ENCODE data around the gene GFRA4. TPM values are rescaled to one million over a fixed set of nuclear protein-coding genes. Genes with fewer than 3 reads are reported as not detected.

GFRA4 gene
- total RNA-seq, 1 experiment from 2014 or later = not detected

DNA sequence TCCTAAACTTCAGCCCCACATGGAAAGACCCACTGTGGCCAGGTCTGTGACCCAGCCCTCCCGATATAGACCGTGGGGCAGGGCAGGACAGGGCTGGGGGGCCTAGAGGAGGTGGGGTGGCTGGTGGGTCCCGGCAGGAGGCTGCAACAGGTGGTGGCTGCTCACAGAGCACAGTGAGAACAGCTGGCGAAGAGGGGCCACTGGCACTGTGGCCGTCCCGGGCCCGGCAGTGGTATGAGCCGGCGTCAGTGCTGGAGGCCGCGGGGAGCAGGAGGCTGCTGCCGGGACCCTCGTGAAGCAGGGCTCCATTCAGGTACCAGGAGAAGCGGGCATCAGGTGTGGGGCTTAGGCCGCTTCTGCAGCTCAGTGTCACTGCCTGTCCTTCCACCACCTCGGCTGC, 35.8 kb upstream of the GFRA4 start:
- DNase-seq = no peak
- Histone ChIP-seq H2AFZ (no peak overlapping the region), H3F3A (ENCODE audit: insufficient read depth, low read depth) (no peaks in the 10 kb centered on the region), H3K36me3 (ENCODE audit: low read depth) (no peaks in the 10 kb centered on the region), H3K4me3 (no peak overlapping the region), H3K4me2 (no peak overlapping the region), H3K27me3 (ENCODE audit: insufficient read depth, low read depth) (peaks cover 18% of the 10 kb centered on the region; the same call in 1 of the 2 replicates), H4K20me1 (ENCODE audit: insufficient read depth) (no peaks in the 10 kb centered on the region), H3K9me3 (ENCODE audit: insufficient read depth, low read depth) (peaks cover 4% of the 10 kb centered on the region; the same call in 1 of the 2 replicates), H3K4me1 (replicated peaks; ENCODE audit: insufficient read depth) (no peaks in the 10 kb centered on the region), H3K9me2 (ENCODE audit: insufficient read depth) (no peaks in the 10 kb centered on the region), H3K27ac (no peak overlapping the region), H3K79me2 (ENCODE audit: low read depth) (no peaks in the 10 kb centered on the region)
- ChIA-PET POLR2A (ENCODE audit: unreplicated experiment) (interaction anchor here (0.6 kb wide), 1 partner anchor 15 kb away, joined by 3 read pairs; no protein-coding TSS in a partner anchor), CTCF (no interaction called here)
- intact Hi-C loops (cut with micrococcal nuclease; ENCODE audit: unreplicated experiment) = no loop called here
- TF ChIP-seq CTCF (conservative IDR thresholded peaks at IDR 0.05) = no peak
- TF ChIP-seq EZH2 (IDR thresholded peaks at IDR 0.05; ENCODE audit: low read depth) = no peak
- no TSS peak for BruUV-seq (replicated peaks)

DNA sequence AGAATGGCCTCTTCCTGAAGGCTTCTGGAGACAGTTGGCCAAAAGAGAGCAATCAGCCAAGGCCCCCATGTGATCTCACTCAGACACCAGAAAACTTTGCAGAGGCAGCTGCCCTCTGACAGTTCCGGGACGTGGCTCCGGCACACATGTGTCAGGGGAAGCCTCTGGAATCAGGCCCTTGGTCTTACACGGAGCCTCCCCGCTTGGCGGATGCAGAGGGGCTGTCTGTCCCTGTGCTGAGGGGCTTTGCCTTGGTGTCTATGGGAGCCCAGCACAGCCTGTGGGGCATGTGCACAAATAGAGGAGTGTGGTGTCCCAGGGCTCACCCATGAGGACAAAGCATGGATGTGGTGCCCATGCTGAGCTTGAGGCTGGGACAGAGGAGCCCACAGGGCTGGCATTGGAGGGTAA, 35.4 kb upstream of the GFRA4 start:
- no peak for TF ChIP-seq CTCF (conservative IDR thresholded peaks at IDR 0.05)
- no peak for TF ChIP-seq EZH2 (IDR thresholded peaks at IDR 0.05; ENCODE audit: low read depth)
- Histone ChIP-seq H3F3A (ENCODE audit: insufficient read depth, low read depth) (no peaks in the 10 kb centered on the region), H2AFZ (no peak overlapping the region), H3K79me2 (ENCODE audit: low read depth) (no peaks in the 10 kb centered on the region), H4K20me1 (ENCODE audit: insufficient read depth) (no peaks in the 10 kb centered on the region), H3K4me1 (replicated peaks; ENCODE audit: insufficient read depth) (no peaks in the 10 kb centered on the region), H3K36me3 (ENCODE audit: low read depth) (no peaks in the 10 kb centered on the region), H3K27me3 (ENCODE audit: insufficient read depth, low read depth) (peaks cover 18% of the 10 kb centered on the region; the same call in 1 of the 2 replicates), H3K27ac (no peak overlapping the region), H3K4me2 (no peak overlapping the region), H3K9me3 (ENCODE audit: insufficient read depth, low read depth) (peaks cover 4% of the 10 kb centered on the region; the same call in 1 of the 2 replicates), H3K4me3 (no peak overlapping the region), H3K9me2 (ENCODE audit: insufficient read depth) (no peaks in the 10 kb centered on the region)
- ChIA-PET CTCF (no interaction called here), POLR2A (ENCODE audit: unreplicated experiment) (no interaction called here)
- no TSS peak for BruUV-seq (replicated peaks)
- intact Hi-C loops (cut with micrococcal nuclease; ENCODE audit: unreplicated experiment) = no loop called here
- DNase-seq = no peak

GRCh38 chr20:3697588-3698305, 34.5 kb upstream of the GFRA4 start:
- Histone ChIP-seq H3K9me3 (ENCODE audit: insufficient read depth, low read depth) (peaks cover 4% of the 10 kb centered on the region; the same call in 1 of the 2 replicates), H4K20me1 (ENCODE audit: insufficient read depth) (no peaks in the 10 kb centered on the region), H3K79me2 (ENCODE audit: low read depth) (no peaks in the 10 kb centered on the region), H3K4me2 (no peak overlapping the region), H3K4me3 (no peak overlapping the region), H3K27ac (no peak overlapping the region), H3K4me1 (replicated peaks; ENCODE audit: insufficient read depth) (no peaks in the 10 kb centered on the region), H3K9me2 (ENCODE audit: insufficient read depth) (no peaks in the 10 kb centered on the region), H3F3A (ENCODE audit: insufficient read depth, low read depth) (no peaks in the 10 kb centered on the region), H2AFZ (no peak overlapping the region), H3K27me3 (ENCODE audit: insufficient read depth, low read depth) (peaks cover 18% of the 10 kb centered on the region; the same call in 1 of the 2 replicates), H3K36me3 (ENCODE audit: low read depth) (no peaks in the 10 kb centered on the region)
- POLR2A ChIA-PET (ENCODE audit: unreplicated experiment) = interaction anchor here (0.6 kb wide), 1 partner anchor 232 kb away, joined by 3 read pairs; no protein-coding TSS in a partner anchor
- TF ChIP-seq EZH2 (IDR thresholded peaks at IDR 0.05; ENCODE audit: low read depth) (no peak), CTCF (conservative IDR thresholded peaks at IDR 0.05) (no peak)
- BruUV-seq (replicated peaks) = no TSS peak
- intact Hi-C loops (cut with micrococcal nuclease; ENCODE audit: unreplicated experiment) = no loop called here
- CTCF ChIA-PET = interaction anchor here (0.6 to 1.0 kb wide), 2 partner anchors 13 to 29 kb away, joined by 4 to 6 read pairs; no protein-coding TSS in a partner anchor
- DNase-seq = no peak

All from PC-9 (cell line).